Stimulated activated naive CD8-positive, alpha-beta T cell treated with anti-CD3 and anti-CD28 coated beads, Interleukin-15, amount 100 ng/mL, for 72 hours (primary cell): ENCODE data around the gene ZMYM2.
A peak's percentile ranks its signal among the peaks of the same experiment; 100 is the strongest.

Experiments used
- ATAC-seq: fragments of 150-1000 bp; cut with Tn5 transposase; 2 replicates; pipeline ENCODE4 v1.10.0; 2021; ENCODE audit warnings: mild to moderate bottlenecking, moderate library complexity
- DNase-seq, 2 donors: peaks; one replicate each; pipeline ENCODE4 v3.0.0; 2021 to 2022
- H3K27ac Mint-ChIP-seq, 2 donors: one replicate each; pipeline ENCODE4 v1.8.0; 2022; ENCODE audit warnings: mild to moderate bottlenecking in 2 of 2, mixed read lengths in 2 of 2, moderate library complexity in 2 of 2
- H3K27me3 Mint-ChIP-seq: one replicate; pipeline ENCODE4 v1.8.0; 2022; ENCODE audit warnings: mixed read lengths
- H3K4me1 Mint-ChIP-seq: one replicate; pipeline ENCODE4 v1.8.0; 2022; ENCODE audit warnings: mild to moderate bottlenecking, mixed read lengths
- H3K4me3 Mint-ChIP-seq, 2 donors: one replicate each; pipeline ENCODE4 v1.8.0; 2022; ENCODE audit warnings: mild to moderate bottlenecking in 2 of 2, mixed read lengths in 2 of 2, moderate library complexity in 1 of 2
- H3K9me3 Mint-ChIP-seq, 2 donors: one replicate each; pipeline ENCODE4 v1.8.0; 2022; ENCODE audit warnings: mixed read lengths in 2 of 2

The ZMYM2 gene

GRCh38 chr13:19958155-19959111 lies at the start of gene ZMYM2:
TSS of gene ZMYM2 (plus strand) at chr13:19958727. CDS start at chr13:19993073, 34,346 bp downstream.
- peak; percentile 99 for DNase-seq
- Mint-ChIP-seq H3K4me1 (peaks cover 30% of the 10 kb centered on the region), H3K27me3 (no peaks in the 10 kb centered on the region), H3K9me3 (no peaks in the 10 kb centered on the region), H3K27ac (peak within 1 kb of the TSS; percentile 99), H3K4me3 (peak within 1 kb of the TSS; percentile 96 to 98)
- peak; percentile 81 for ATAC-seq

- Mint-ChIP-seq H3K4me1 (no peaks in the 10 kb centered on the region), H3K27ac (no peak overlapping the region), H3K27me3 (no peaks in the 10 kb centered on the region), H3K9me3 (no peaks in the 10 kb centered on the region), H3K4me3 (no peak overlapping the region)
- no peak for DNase-seq
- no peak for ATAC-seq
Measured at GRCh38 chr13:19910336-19911072, 48.0 kb upstream of the ZMYM2 start.

- no peak for DNase-seq
- Mint-ChIP-seq H3K4me3 (no peak overlapping the region), H3K27ac (no peak overlapping the region), H3K9me3 (no peaks in the 10 kb centered on the region), H3K4me1 (no peaks in the 10 kb centered on the region), H3K27me3 (no peaks in the 10 kb centered on the region)
- ATAC-seq: no peak
Measured at GRCh38 chr13:19927117-19927748, 31.3 kb upstream of the ZMYM2 start.

GRCh38 chr13:19940106-19940505 lies 18.4 kb upstream of the ZMYM2 start:
- Mint-ChIP-seq H3K9me3 (no peaks in the 10 kb centered on the region), H3K27ac (no peak overlapping the region), H3K27me3 (peaks cover 23% of the 10 kb centered on the region), H3K4me1 (no peaks in the 10 kb centered on the region), H3K4me3 (no peak overlapping the region)
- ATAC-seq (no peak), DNase-seq (no peak)

- no peak overlapping the region for H3K4me3 Mint-ChIP-seq
- no peak overlapping the region for H3K27ac Mint-ChIP-seq
- ATAC-seq (no peak), DNase-seq (no peak)
- H3K27me3 Mint-ChIP-seq: peaks cover 9% of the 10 kb centered on the region
- no peaks in the 10 kb centered on the region for H3K9me3 Mint-ChIP-seq
- H3K4me1 Mint-ChIP-seq: no peaks in the 10 kb centered on the region
Measured at GRCh38 chr13:19950374-19950773, 8.2 kb upstream of the ZMYM2 start.

GRCh38 chr13:19952850-19953249 lies 5.7 kb upstream of the ZMYM2 start:
- DNase-seq (no peak), ATAC-seq (no peak)
- no peaks in the 10 kb centered on the region for H3K27me3 Mint-ChIP-seq
- no peak overlapping the region for H3K4me3 Mint-ChIP-seq
- H3K4me1 Mint-ChIP-seq: no peaks in the 10 kb centered on the region
- no peaks in the 10 kb centered on the region for H3K9me3 Mint-ChIP-seq
- no peak overlapping the region for H3K27ac Mint-ChIP-seq

- ATAC-seq (no peak), DNase-seq (no peak)
- H3K4me1 Mint-ChIP-seq: peaks cover 11% of the 10 kb centered on the region
- H3K9me3 Mint-ChIP-seq: no peaks in the 10 kb centered on the region
- H3K27ac Mint-ChIP-seq: no peak overlapping the region
- no peak overlapping the region for H3K4me3 Mint-ChIP-seq
- H3K27me3 Mint-ChIP-seq: no peaks in the 10 kb centered on the region
Measured at GRCh38 chr13:19955873-19956559, 2.5 kb upstream of the ZMYM2 start.

GRCh38 chr13:19957320-19958154 lies 990 bp upstream of the ZMYM2 start:
- H3K27ac Mint-ChIP-seq: peak overlapping the region; percentile 96 to 99
- peak; percentile 88 for DNase-seq
- peak overlapping the region; percentile 85 to 90 for H3K4me3 Mint-ChIP-seq
- no peaks in the 10 kb centered on the region for H3K27me3 Mint-ChIP-seq
- H3K4me1 Mint-ChIP-seq: peaks cover 25% of the 10 kb centered on the region
- no peaks in the 10 kb centered on the region for H3K9me3 Mint-ChIP-seq
- peak; percentile 49 for ATAC-seq

GRCh38 chr13:19959141-19959830 lies 759 bp downstream of the ZMYM2 start:
- Mint-ChIP-seq H3K27me3 (no peaks in the 10 kb centered on the region), H3K9me3 (no peaks in the 10 kb centered on the region), H3K4me1 (peaks cover 30% of the 10 kb centered on the region), H3K27ac (peak overlapping the region; percentile 97 to 99), H3K4me3 (peak overlapping the region; percentile 96 to 98)
- DNase-seq: peak; percentile 77 to 81
- ATAC-seq: peak; percentile 20

- H3K27ac Mint-ChIP-seq: peak overlapping the region; percentile 91 to 97
- peak overlapping the region; percentile 96 to 98 for H3K4me3 Mint-ChIP-seq
- H3K4me1 Mint-ChIP-seq: peaks cover 30% of the 10 kb centered on the region
- DNase-seq: peak; percentile 85 to 93
- ATAC-seq: peak; percentile 66
- H3K9me3 Mint-ChIP-seq: no peaks in the 10 kb centered on the region
- no peaks in the 10 kb centered on the region for H3K27me3 Mint-ChIP-seq
Measured at GRCh38 chr13:19959831-19960652, 1.5 kb downstream of the ZMYM2 start.

- Mint-ChIP-seq H3K4me3 (peak overlapping the region; percentile 96 to 98), H3K4me1 (peaks cover 30% of the 10 kb centered on the region), H3K27ac (peak overlapping the region; percentile 91 to 97), H3K27me3 (no peaks in the 10 kb centered on the region), H3K9me3 (no peaks in the 10 kb centered on the region)
- DNase-seq: no peak
- ATAC-seq: no peak
Measured at GRCh38 chr13:19960653-19960976, 2.1 kb downstream of the ZMYM2 start.

- Mint-ChIP-seq H3K4me3 (peak overlapping the region; percentile 8 to 68), H3K4me1 (peaks cover 30% of the 10 kb centered on the region), H3K27ac (no peak overlapping the region)
Measured at GRCh38 chr13:19961489-19961888, 3.0 kb downstream of the ZMYM2 start.

GRCh38 chr13:19961924-19962323 lies 3.4 kb downstream of the ZMYM2 start:
- Mint-ChIP-seq H3K27me3 (no peaks in the 10 kb centered on the region), H3K9me3 (no peaks in the 10 kb centered on the region), H3K4me3 (peak overlapping the region in 1 of 2 donors; percentile 68), H3K27ac (no peak overlapping the region), H3K4me1 (peaks cover 33% of the 10 kb centered on the region)
- no peak for DNase-seq
- ATAC-seq: no peak

More at GRCh38 chr13:19961489-19961888, 3.0 kb downstream of the ZMYM2 start:
- ATAC-seq (no peak), DNase-seq (no peak)
- Mint-ChIP-seq H3K27me3 (no peaks in the 10 kb centered on the region), H3K9me3 (no peaks in the 10 kb centered on the region)
